Loucy (cell line): ENCODE data around the gene NAV2.

Experiments used
- EZH2phosphoT487 ChIP-seq: fragments of 200-600 bp; IDR thresholded peaks from 2 replicates; pipeline ENCODE4 v1.6.1; 2018; ENCODE audit warnings: antibody characterized with exemption, mild to moderate bottlenecking, moderate library complexity, borderline replicate concordance
- TF ChIP-seq, protein P1 (sequence below): fragments of 200-600 bp; sonication (generic); conservative IDR thresholded peaks from 2 replicates; pipeline ENCODE4 v1.5.1; 2014; ENCODE audit warnings: mild to moderate bottlenecking, antibody characterized with exemption, low read length

DNA sequence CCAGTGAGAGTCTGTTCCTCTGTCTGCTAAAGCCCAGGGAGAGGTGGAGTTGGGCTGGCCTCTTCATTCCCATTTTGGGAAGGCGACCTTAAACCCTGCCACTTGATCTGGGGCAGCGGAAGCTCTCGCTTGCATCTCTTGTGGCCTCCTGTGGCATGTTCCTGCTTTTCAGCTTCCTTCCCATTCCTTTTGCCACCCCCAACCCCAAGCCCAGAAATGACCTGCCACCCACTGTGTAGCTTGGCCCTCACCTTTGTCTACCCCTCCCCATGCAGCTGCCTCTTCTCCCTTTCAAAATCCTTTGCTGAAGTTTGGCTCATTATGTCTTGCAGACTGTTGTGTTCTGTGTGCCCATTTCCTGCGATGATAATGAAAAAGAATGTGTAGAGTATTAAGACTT, 337.4 kb downstream of the NAV2 start:
- TF ChIP-seq, protein P1, sequence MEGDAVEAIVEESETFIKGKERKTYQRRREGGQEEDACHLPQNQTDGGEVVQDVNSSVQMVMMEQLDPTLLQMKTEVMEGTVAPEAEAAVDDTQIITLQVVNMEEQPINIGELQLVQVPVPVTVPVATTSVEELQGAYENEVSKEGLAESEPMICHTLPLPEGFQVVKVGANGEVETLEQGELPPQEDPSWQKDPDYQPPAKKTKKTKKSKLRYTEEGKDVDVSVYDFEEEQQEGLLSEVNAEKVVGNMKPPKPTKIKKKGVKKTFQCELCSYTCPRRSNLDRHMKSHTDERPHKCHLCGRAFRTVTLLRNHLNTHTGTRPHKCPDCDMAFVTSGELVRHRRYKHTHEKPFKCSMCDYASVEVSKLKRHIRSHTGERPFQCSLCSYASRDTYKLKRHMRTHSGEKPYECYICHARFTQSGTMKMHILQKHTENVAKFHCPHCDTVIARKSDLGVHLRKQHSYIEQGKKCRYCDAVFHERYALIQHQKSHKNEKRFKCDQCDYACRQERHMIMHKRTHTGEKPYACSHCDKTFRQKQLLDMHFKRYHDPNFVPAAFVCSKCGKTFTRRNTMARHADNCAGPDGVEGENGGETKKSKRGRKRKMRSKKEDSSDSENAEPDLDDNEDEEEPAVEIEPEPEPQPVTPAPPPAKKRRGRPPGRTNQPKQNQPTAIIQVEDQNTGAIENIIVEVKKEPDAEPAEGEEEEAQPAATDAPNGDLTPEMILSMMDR: no peak
- no peak for TF ChIP-seq EZH2phosphoT487
